Body of pancreas (tissue), 4 donors: Measurements from ENCODE around the gene FBXO34.

Experiments used
- CTCF ChIP-seq, 7 experiments: fragments of 450-650 bp in 4 of 7; fragments of 200-600 bp in 3 of 7; sonication (generic) in 3 of 7; IDR thresholded peaks; one replicate each; pipeline ENCODE4 v1.5.1; 2016 to 2019; ENCODE audit warnings: antibody characterized with exemption in 7 of 7
- POLR2A ChIP-seq, 3 donors: fragments of 450-650 bp; IDR thresholded peaks; one replicate each; pipeline ENCODE4 v1.6.1; 2016; ENCODE audit warnings: antibody characterized with exemption in 3 of 3, mild to moderate bottlenecking in 2 of 3

GRCh38 chr14:55348766-55349453 is 77.7 kb downstream of the FBXO34 start:
- no peak for TF ChIP-seq CTCF (IDR thresholded peaks at IDR 0.05)
- TF ChIP-seq POLR2A (IDR thresholded peaks at IDR 0.05): no peak
